DND-41 (cell line): Measurements from ENCODE around the gene AKAP13.

Experiments
- CTCF ChIP-seq: IDR thresholded peaks from 2 replicates; pipeline ENCODE4 v1.5.1; 2012; ENCODE audit warnings: borderline replicate concordance, low read length, moderate library complexity, mild to moderate bottlenecking; ENCODE audit not compliant: poor library complexity, severe bottlenecking; ENCODE audit errors: extremely low read depth
- EZH2 ChIP-seq: IDR thresholded peaks from 3 replicates; pipeline ENCODE4 v1.6.1; 2012; ENCODE audit warnings: borderline replicate concordance, low read depth, mild to moderate bottlenecking, moderate library complexity, low read length, inconsistent platforms; ENCODE audit not compliant: severe bottlenecking

GRCh38 chr15:85557385-85557784, 177.0 kb downstream of the AKAP13 start:
- TF ChIP-seq CTCF, result no peak
- TF ChIP-seq EZH2, result no peak
